GM23338 (cell line): ENCODE data around the gene TARS1. TPM values are rescaled to one million over a fixed set of nuclear protein-coding genes. Genes with fewer than 3 reads are reported as not detected.

Source experiments
- ATAC-seq: fragments of 200-7000 bp; cut with Tn5 transposase; 3 replicates; pipeline ENCODE4 v1.9.1; 2020
- DNase-seq: peaks from one replicate; pipeline ENCODE4 v3.0.0-alpha.2; 2015; ENCODE audit warnings: low spot score
- H2AFZ ChIP-seq: fragments of 200-600 bp; sonication (generic); 2 replicates; pipeline ENCODE4 v1.8.0; 2016; ENCODE audit warnings: antibody characterized with exemption, mild to moderate bottlenecking, moderate library complexity
- H3F3A ChIP-seq: fragments of 200-600 bp; sonication (generic); replicated peaks from 2 replicates; pipeline ENCODE4 v1.8.0; 2017; ENCODE audit warnings: antibody characterized with exemption, mixed run types, low read depth
- H3K27ac ChIP-seq: fragments of 200-600 bp; sonication (generic); 2 replicates; pipeline ENCODE4 v1.6.1; 2016; ENCODE audit warnings: low read depth
- H3K27me3 ChIP-seq: fragments of 200-600 bp; sonication (generic); 2 replicates; pipeline ENCODE4 v1.8.0; 2016; ENCODE audit warnings: mild to moderate bottlenecking, mixed run types, moderate library complexity; ENCODE audit not compliant: insufficient read depth
- H3K36me3 ChIP-seq: fragments of 200-600 bp; sonication (generic); 2 replicates; pipeline ENCODE4 v1.8.0; 2016; ENCODE audit warnings: mild to moderate bottlenecking; ENCODE audit not compliant: insufficient read depth
- H3K4me1 ChIP-seq: fragments of 200-600 bp; sonication (generic); 2 replicates; pipeline ENCODE4 v1.8.0; 2016; ENCODE audit warnings: mild to moderate bottlenecking, moderate library complexity; ENCODE audit not compliant: insufficient read depth
- H3K4me2 ChIP-seq: fragments of 200-600 bp; sonication (generic); 2 replicates; pipeline ENCODE4 v1.7.1; 2017; ENCODE audit warnings: mixed run types
- H3K4me3 ChIP-seq: fragments of 200-600 bp; sonication (generic); 2 replicates; pipeline ENCODE4 v1.6.1; 2016; ENCODE audit warnings: mixed run types
- H3K79me2 ChIP-seq: fragments of 200-600 bp; sonication (generic); replicated peaks from 2 replicates; pipeline ENCODE4 v1.8.0; 2017; ENCODE audit warnings: mild to moderate bottlenecking; ENCODE audit not compliant: insufficient read depth
- H3K9me2 ChIP-seq: fragments of 200-600 bp; sonication (generic); 2 replicates; pipeline ENCODE4 v1.8.0; 2017; ENCODE audit not compliant: insufficient read depth
- H4K20me1 ChIP-seq: fragments of 200-600 bp; sonication (generic); replicated peaks from 2 replicates; pipeline ENCODE4 v1.8.0; 2017; ENCODE audit warnings: mild to moderate bottlenecking; ENCODE audit not compliant: insufficient read depth
- H3K27ac Mint-ChIP-seq: 2 replicates; pipeline ENCODE4 v1.8.0; 2020; ENCODE audit warnings: inconsistent platforms, mild to moderate bottlenecking, moderate library complexity, mixed read lengths
- H3K27me3 Mint-ChIP-seq: 3 replicates; pipeline ENCODE4 v1.8.0; 2022; ENCODE audit warnings: low read depth, mild to moderate bottlenecking, moderate library complexity, mixed read lengths, inconsistent platforms; ENCODE audit not compliant: insufficient read depth, poor library complexity
- H3K36me3 Mint-ChIP-seq: 3 replicates; pipeline ENCODE4 v1.8.0; 2021; ENCODE audit warnings: low read depth, mild to moderate bottlenecking, inconsistent platforms, moderate library complexity, mixed read lengths
- H3K4me1 Mint-ChIP-seq: 3 replicates; pipeline ENCODE4 v1.8.0; 2020; ENCODE audit warnings: mild to moderate bottlenecking, inconsistent platforms, mixed read lengths
- H3K4me3 Mint-ChIP-seq: 3 replicates; pipeline ENCODE4 v1.8.0; 2021; ENCODE audit warnings: moderate library complexity, mild to moderate bottlenecking, inconsistent platforms, mixed read lengths
- H3K9me3 Mint-ChIP-seq: 3 replicates; pipeline ENCODE4 v1.8.0; 2020; ENCODE audit warnings: moderate library complexity, mild to moderate bottlenecking, inconsistent platforms, mixed read lengths
- CTCF ChIP-seq, 2 experiments: fragments of 200-600 bp in 1 of 2; sonication (generic) in 1 of 2; conservative IDR thresholded peaks; 2 replicates each; pipeline versions ENCODE4 v1.5.1 to v1.6.1; 2016 to 2017; ENCODE audit warnings: antibody characterized with exemption in 2 of 2, low read depth in 2 of 2, mild to moderate bottlenecking in 2 of 2, moderate library complexity in 1 of 2
- EZH2 ChIP-seq: fragments of 200-600 bp; sonication (generic); IDR thresholded peaks from one replicate; pipeline ENCODE4 v1.8.0; 2017; ENCODE audit warnings: antibody characterized with exemption, mild to moderate bottlenecking, low read depth; ENCODE audit not compliant: unreplicated experiment
- JUNB ChIP-seq: IDR thresholded peaks from one replicate; pipeline ENCODE4 v1.6.1; 2016; ENCODE audit warnings: antibody characterized with exemption; ENCODE audit not compliant: unreplicated experiment
- NANOG ChIP-seq: IDR thresholded peaks from 2 replicates; pipeline ENCODE4 v1.6.1; 2016; ENCODE audit warnings: antibody characterized with exemption, borderline replicate concordance
- POLR2AphosphoS5 ChIP-seq: IDR thresholded peaks from 2 replicates; pipeline ENCODE4 v1.6.1; 2016; ENCODE audit warnings: antibody characterized with exemption, low read depth
- REST ChIP-seq: IDR thresholded peaks from one replicate; pipeline ENCODE4 v1.6.1; 2018; ENCODE audit warnings: antibody characterized with exemption; ENCODE audit not compliant: unreplicated experiment
- ZNF331 ChIP-seq: fragments of 250-450 bp; sonication (Bioruptor Pico); IDR thresholded peaks from 2 replicates; pipeline ENCODE4 v1.5.0; 2020; ENCODE audit warnings: low read depth, mild to moderate bottlenecking, moderate library complexity
- ZNF462 ChIP-seq: fragments of 250-450 bp; sonication (Bioruptor Pico); IDR thresholded peaks from 2 replicates; pipeline ENCODE4 v1.5.0; 2020; ENCODE audit warnings: mild to moderate bottlenecking, moderate library complexity
- polyA plus RNA-seq: library from polyadenylated mRNA; unstranded; fragments of >200 nt; fragmentation: Nextera tagmentation; extraction: Ambion mirVana; gene quantifications from 2 replicates; pipeline ENCODE4 v1.2.1, GENCODE V29; 2016
- total RNA-seq: library from RNA; depleted of rRNA; stranded (reverse); fragments of >200 nt; shearing (Covaris generic); gene quantifications from 2 replicates; pipeline ENCODE4 v1.2.3, GENCODE V29; 2014

The TARS1 gene
- total and polyA plus RNA-seq, 2 experiments from 2014 or later: 458 to 473 TPM

- H4K20me1 ChIP-seq: peaks cover 46% of the 10 kb centered on the region
- Mint-ChIP-seq H3K9me3 (no peaks in the 10 kb centered on the region), H3K27ac (no peak overlapping the region), H3K27me3 (no peaks in the 10 kb centered on the region), H3K4me1 (no peaks in the 10 kb centered on the region), H3K36me3 (peaks cover 98% of the 10 kb centered on the region), H3K4me3 (no peak overlapping the region)
- no peak overlapping the region for H3K4me3 ChIP-seq
- H3K9me2 ChIP-seq: no peaks in the 10 kb centered on the region
- no peaks in the 10 kb centered on the region for H3K27me3 ChIP-seq
- H3K27ac ChIP-seq: no peak overlapping the region
- peaks cover 52% of the 10 kb centered on the region for H3K79me2 ChIP-seq
- H3K36me3 ChIP-seq: peaks cover 99% of the 10 kb centered on the region
- no peak for ATAC-seq
- TF ChIP-seq ZNF331 (CRISPR knock-in tag) (no peak), NANOG (no peak), POLR2AphosphoS5 (no peak), EZH2 (no peak), CTCF (conservative IDR thresholded peaks at IDR 0.05; ENCODE audit: low read depth in 2 of 2) (no peak)
- no peaks in the 10 kb centered on the region for H3K4me1 ChIP-seq
- no peaks in the 10 kb centered on the region; the same call in 1 of the 2 replicates for H3F3A ChIP-seq
- no peak overlapping the region for H2AFZ ChIP-seq
- no peak overlapping the region for H3K4me2 ChIP-seq
- DNase-seq: no peak
Measured at GRCh38 chr5:33462456-33462855, 21.7 kb downstream of the TARS1 start.

GRCh38 chr5:33465120-33465519, 24.4 kb downstream of the TARS1 start:
- no peaks in the 10 kb centered on the region; the same call in 1 of the 2 replicates for H3F3A ChIP-seq
- Mint-ChIP-seq H3K4me1 (peaks cover 1% of the 10 kb centered on the region; the same call in 1 of the 3 replicates), H3K4me3 (no peak overlapping the region), H3K27me3 (no peaks in the 10 kb centered on the region), H3K36me3 (peaks cover 98% of the 10 kb centered on the region), H3K27ac (peak overlapping the region; percentile 77), H3K9me3 (no peaks in the 10 kb centered on the region)
- no peak overlapping the region for H3K4me2 ChIP-seq
- H3K36me3 ChIP-seq: peaks cover 98% of the 10 kb centered on the region
- H3K27ac ChIP-seq: peak overlapping the region; percentile 53; the same call in 1 of the 2 replicates
- no peak overlapping the region for H3K4me3 ChIP-seq
- ATAC-seq (no peak), DNase-seq (no peak)
- no peaks in the 10 kb centered on the region for H3K4me1 ChIP-seq
- no peak overlapping the region for H2AFZ ChIP-seq
- H3K9me2 ChIP-seq: no peaks in the 10 kb centered on the region
- H4K20me1 ChIP-seq: peaks cover 37% of the 10 kb centered on the region
- H3K27me3 ChIP-seq: no peaks in the 10 kb centered on the region
- peaks cover 50% of the 10 kb centered on the region for H3K79me2 ChIP-seq
- TF ChIP-seq ZNF462 (CRISPR knock-in tag) (no peak), REST (no peak), CTCF (conservative IDR thresholded peaks at IDR 0.05; ENCODE audit: low read depth in 2 of 2) (no peak), JUNB (no peak)
